Fibroblast of mammary gland (primary cell): ENCODE measurements around the gene ARHGEF10L.
A peak's percentile ranks its signal among the peaks of the same experiment; 100 is the strongest.

Experiments used
- DNase-seq: peaks from one replicate; pipeline ENCODE4 v3.0.0-alpha.2; 2010; ENCODE audit warnings: low read depth
- H3K4me3 ChIP-seq: 2 replicates; pipeline ENCODE4 v1.5.1; 2011; ENCODE audit warnings: low read depth, mild to moderate bottlenecking, low read length, moderate library complexity; ENCODE audit not compliant: control insufficient read depth
- CTCF ChIP-seq: conservative IDR thresholded peaks from 2 replicates; pipeline ENCODE4 v1.5.1; 2011; ENCODE audit warnings: low read depth, low read length, inconsistent platforms; ENCODE audit not compliant: control insufficient read depth, insufficient read depth

The ARHGEF10L gene

GRCh38 chr1:17711941-17712340, 172.4 kb downstream of the ARHGEF10L start:
- DNase-seq = no peak
- no peak for TF ChIP-seq CTCF
- no peak overlapping the region for H3K4me3 ChIP-seq

- DNase-seq = no peak
- no peak overlapping the region for H3K4me3 ChIP-seq
- no peak for TF ChIP-seq CTCF
Measured at GRCh38 chr1:17713993-17714392, 174.5 kb downstream of the ARHGEF10L start.

DNA sequence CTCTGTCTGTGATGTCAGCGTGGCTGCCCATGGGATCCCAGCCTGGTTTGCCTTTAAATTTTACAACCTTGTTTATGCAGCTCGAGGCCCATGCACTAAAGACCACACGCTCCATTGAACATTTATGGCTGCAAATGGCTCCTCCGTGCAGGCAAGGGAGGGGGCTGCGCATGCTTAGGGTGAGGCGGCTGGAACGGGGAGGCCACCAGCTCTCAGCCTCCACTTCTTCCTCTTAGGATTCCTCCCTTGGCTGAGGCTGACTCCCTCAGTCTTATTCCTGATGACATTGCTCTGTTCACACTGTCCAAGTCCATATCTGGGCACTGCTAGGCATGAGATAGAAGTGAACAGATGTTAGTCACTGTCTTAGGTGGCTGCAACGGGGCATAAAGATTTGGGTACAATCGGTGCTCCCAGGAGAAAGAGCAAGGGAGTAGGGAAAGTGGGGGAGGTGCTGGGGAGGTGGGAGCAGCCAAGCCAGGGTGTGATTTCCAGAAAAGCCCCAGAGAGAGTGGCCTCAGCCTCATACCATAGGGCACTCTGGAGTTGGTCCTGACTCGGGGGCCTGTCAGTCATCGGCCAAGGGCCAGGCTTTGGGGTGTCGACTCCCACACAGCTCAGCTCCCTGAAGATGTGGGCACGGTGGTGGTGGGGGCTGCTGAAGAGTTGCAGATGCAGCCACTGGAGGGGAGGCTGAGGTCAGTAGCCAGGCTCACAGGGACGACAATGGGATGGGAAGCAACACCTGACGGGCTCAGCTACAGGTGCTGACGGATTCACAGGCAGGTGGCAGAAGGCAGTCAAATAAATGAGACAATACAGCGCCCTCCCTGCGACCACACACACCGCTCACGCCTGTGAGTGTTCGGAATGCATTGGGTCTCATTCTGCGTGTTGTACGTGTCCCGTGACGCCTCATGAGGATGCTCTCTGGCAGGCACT, 178.4 kb downstream of the ARHGEF10L start:
- no peak for DNase-seq
- no peak overlapping the region for H3K4me3 ChIP-seq
- no peak for TF ChIP-seq CTCF

DNA sequence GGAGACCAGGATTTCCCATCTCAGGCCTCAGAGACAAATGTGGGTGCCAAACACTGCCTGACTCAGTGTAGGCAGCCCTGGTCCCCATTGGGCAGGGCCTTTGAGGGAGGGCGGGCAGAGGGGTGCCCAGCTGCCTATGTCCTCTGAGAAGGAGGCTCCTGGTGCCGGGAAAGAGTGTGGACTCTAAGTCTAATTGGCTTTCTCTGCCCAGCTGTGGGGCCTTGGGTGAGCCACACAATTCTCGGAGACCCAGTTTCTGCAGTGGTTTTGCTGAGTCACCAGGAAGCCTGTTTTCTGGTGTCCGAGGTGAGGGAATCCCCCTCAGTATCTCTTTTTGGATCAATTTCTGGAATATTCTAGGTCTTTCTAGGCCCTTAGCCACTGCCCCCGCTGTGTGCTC, 180.4 kb downstream of the ARHGEF10L start:
- no peak for TF ChIP-seq CTCF
- no peak overlapping the region for H3K4me3 ChIP-seq
- peak; percentile 27 for DNase-seq

DNA sequence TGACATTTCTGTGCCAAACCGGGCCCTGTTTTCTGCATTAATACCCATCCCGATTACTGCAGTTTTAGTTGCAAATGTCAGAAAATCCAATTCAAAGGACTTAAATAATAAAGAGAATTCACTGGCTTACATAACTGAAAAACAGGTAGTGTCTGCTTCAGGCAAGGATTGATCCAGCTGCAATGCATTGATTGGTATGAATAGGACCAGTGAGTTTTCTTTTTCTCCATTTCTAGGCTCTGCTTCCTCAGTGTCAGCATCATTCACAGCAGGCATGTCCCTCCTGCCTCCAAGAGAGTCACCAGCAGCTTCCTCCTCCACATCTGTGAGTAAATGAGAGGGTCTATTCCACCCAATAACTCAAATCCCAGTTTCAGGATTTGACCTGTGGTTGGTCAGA, 181.9 kb downstream of the ARHGEF10L start:
- no peak overlapping the region for H3K4me3 ChIP-seq
- TF ChIP-seq CTCF = no peak
- no peak for DNase-seq

DNA sequence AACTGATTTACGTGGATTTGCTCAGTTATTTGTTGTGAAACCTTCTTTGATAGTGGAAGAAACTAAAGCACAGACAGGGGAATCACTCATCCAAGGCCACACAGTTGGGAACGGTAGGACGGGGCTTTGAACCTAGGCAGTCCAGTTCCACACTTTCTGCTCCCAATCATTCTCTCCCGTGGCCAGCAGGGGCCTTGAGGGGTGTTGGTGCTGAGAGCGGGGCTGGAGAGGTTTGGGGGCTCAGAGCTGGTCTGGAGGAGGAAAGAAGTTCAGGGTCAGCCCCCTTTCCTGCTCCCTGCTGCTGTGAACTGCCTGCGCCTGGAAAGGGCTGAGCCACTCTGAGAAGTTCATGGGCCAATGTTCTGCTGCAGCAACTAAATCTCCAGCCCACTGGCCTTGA, 184.2 kb downstream of the ARHGEF10L start:
- TF ChIP-seq CTCF = peak; percentile 16
- DNase-seq = no peak
- no peak overlapping the region for H3K4me3 ChIP-seq

- no peak overlapping the region for H3K4me3 ChIP-seq
- no peak for DNase-seq
- TF ChIP-seq CTCF = no peak
Measured at GRCh38 chr1:17724150-17724549, 184.7 kb downstream of the ARHGEF10L start.
